Fibroblast of the conjunctiva (primary cell): ENCODE measurements around the gene CEP68.
"Not testable (repeated sequence)": the region's sequence is repeated elsewhere in the genome, so short reads cannot be mapped to it uniquely, and the experiment has no call there.

Experiments used
- DNase-seq: peaks from one replicate; pipeline ENCODE4 v3.0.0-alpha.2; 2010; ENCODE audit warnings: low read depth

CEP68 gene

GRCh38 chr2:65031341-65032018 lies 24.7 kb upstream of the CEP68 start:
- no peak for DNase-seq

GRCh38 chr2:65032019-65032975 lies 23.9 kb upstream of the CEP68 start:
- DNase-seq: no peak

GRCh38 chr2:65033178-65033577 lies 23.0 kb upstream of the CEP68 start:
- no peak for DNase-seq

- not testable (repeated sequence) for DNase-seq
Observed at GRCh38 chr2:65033667-65034066, 22.5 kb upstream of the CEP68 start.

- DNase-seq: no peak
Observed at GRCh38 chr2:65035351-65035943, 20.8 kb upstream of the CEP68 start.

- no peak for DNase-seq
Observed at GRCh38 chr2:65037178-65037577, 19.0 kb upstream of the CEP68 start.

- DNase-seq: no peak
Observed at GRCh38 chr2:65039640-65040039, 16.6 kb upstream of the CEP68 start.

GRCh38 chr2:65040400-65041261 lies 15.6 kb upstream of the CEP68 start:
- DNase-seq: peak; percentile 82

GRCh38 chr2:65043001-65043400 lies 13.2 kb upstream of the CEP68 start:
- no peak for DNase-seq

- no peak for DNase-seq
Observed at GRCh38 chr2:65044097-65044735, 12.0 kb upstream of the CEP68 start.

GRCh38 chr2:65045651-65046050 lies 10.6 kb upstream of the CEP68 start:
- DNase-seq: no peak

- DNase-seq: no peak
Observed at GRCh38 chr2:65046633-65047407, 9.4 kb upstream of the CEP68 start.

GRCh38 chr2:65049010-65049639 lies 7.1 kb upstream of the CEP68 start:
- no peak for DNase-seq

GRCh38 chr2:65050931-65051330 lies 5.3 kb upstream of the CEP68 start:
- DNase-seq: no peak

GRCh38 chr2:65053199-65053598 lies 3.0 kb upstream of the CEP68 start:
- no peak for DNase-seq

GRCh38 chr2:65054749-65055421 lies 1.3 kb upstream of the CEP68 start:
- DNase-seq: no peak

- no peak for DNase-seq
Observed at GRCh38 chr2:65055422-65056214, 598 bp upstream of the CEP68 start.

GRCh38 chr2:65057054-65057375 lies 799 bp downstream of the CEP68 start:
- no peak for DNase-seq
